ENCODE measurements around the gene BICD1.
"Not testable (repeated sequence)": the region's sequence is repeated elsewhere in the genome, so short reads cannot be mapped to it uniquely, and the experiment has no call there.

BICD1 gene

GRCh38 chr12:32196250-32197198 is 89.9 kb downstream of the BICD1 start:
- DNase-seq (ENCODE audit: low spot score), result no peak

- no peak for DNase-seq (ENCODE audit: low spot score)
These were observed 90.8 kb downstream of the BICD1 start for GRCh38 chr12:32197421-32197820.

- peak; percentile 8 for DNase-seq (ENCODE audit: low spot score)
These were observed 91.9 kb downstream of the BICD1 start for GRCh38 chr12:32198555-32198954.

GRCh38 chr12:32201096-32201495 is 94.4 kb downstream of the BICD1 start:
- DNase-seq (ENCODE audit: low spot score), result no peak

GRCh38 chr12:32201976-32202375 is 95.3 kb downstream of the BICD1 start:
- no peak for DNase-seq (ENCODE audit: low spot score)

- DNase-seq (ENCODE audit: low spot score), result no peak
These were observed 99.1 kb downstream of the BICD1 start for GRCh38 chr12:32205731-32206130.

- DNase-seq (ENCODE audit: low spot score), result no peak
These were observed 101.7 kb downstream of the BICD1 start for GRCh38 chr12:32208355-32208754.

- no peak for DNase-seq (ENCODE audit: low spot score)
These were observed 104.6 kb downstream of the BICD1 start for GRCh38 chr12:32211066-32211899.

- no peak for DNase-seq (ENCODE audit: low spot score)
These were observed 105.2 kb downstream of the BICD1 start for GRCh38 chr12:32211900-32212156.

- no peak for DNase-seq (ENCODE audit: low spot score)
These were observed 108.1 kb downstream of the BICD1 start for GRCh38 chr12:32214723-32215122.

GRCh38 chr12:32217354-32218310 is 111.0 kb downstream of the BICD1 start:
- DNase-seq (ENCODE audit: low spot score), result peak; percentile 82

- DNase-seq (ENCODE audit: low spot score), result no peak
These were observed 117.3 kb downstream of the BICD1 start for GRCh38 chr12:32223941-32224340.

GRCh38 chr12:32226768-32227167 is 120.1 kb downstream of the BICD1 start:
- no peak for DNase-seq (ENCODE audit: low spot score)

GRCh38 chr12:32229971-32230612 is 123.4 kb downstream of the BICD1 start:
- DNase-seq (ENCODE audit: low spot score), result no peak

GRCh38 chr12:32230613-32230993 is 124.0 kb downstream of the BICD1 start:
- no peak for DNase-seq (ENCODE audit: low spot score)

- DNase-seq (ENCODE audit: low spot score), result not testable (repeated sequence)
These were observed 124.7 kb downstream of the BICD1 start for GRCh38 chr12:32231361-32231760.

- DNase-seq (ENCODE audit: low spot score), result no peak
These were observed 126.9 kb downstream of the BICD1 start for GRCh38 chr12:32233568-32233967.

- no peak for DNase-seq (ENCODE audit: low spot score)
These were observed 128.6 kb downstream of the BICD1 start for GRCh38 chr12:32235251-32235650.

- no peak for DNase-seq (ENCODE audit: low spot score)
These were observed 133.5 kb downstream of the BICD1 start for GRCh38 chr12:32240162-32240561.

GRCh38 chr12:32240831-32241230 is 134.2 kb downstream of the BICD1 start:
- DNase-seq (ENCODE audit: low spot score), result no peak

- DNase-seq (ENCODE audit: low spot score), result no peak
These were observed 136.0 kb downstream of the BICD1 start for GRCh38 chr12:32242641-32243040.

Data from GM03348 (cell line).